ENCODE measurements around the gene CLDN10.
"Not testable (repeated sequence)": the region's sequence is repeated elsewhere in the genome, so short reads cannot be mapped to it uniquely, and the experiment has no call there.

The CLDN10 gene

GRCh38 chr13:95541911-95542474, 10.5 kb upstream of the CLDN10 start:
- DNase-seq, result no peak

- DNase-seq, result no peak
These were observed 8.2 kb upstream of the CLDN10 start for GRCh38 chr13:95544293-95544692.

GRCh38 chr13:95546919-95547318, 5.6 kb upstream of the CLDN10 start:
- DNase-seq, result no peak

- DNase-seq, result no peak
These were observed 4.9 kb upstream of the CLDN10 start for GRCh38 chr13:95547531-95548167.

- DNase-seq, result no peak
These were observed 347 bp upstream of the CLDN10 start for GRCh38 chr13:95552208-95552538.

- no peak for DNase-seq
These were observed 1.3 kb downstream of the CLDN10 start for GRCh38 chr13:95553581-95554385.

GRCh38 chr13:95557013-95557412, 4.5 kb downstream of the CLDN10 start:
- DNase-seq, result no peak

GRCh38 chr13:95559100-95559499, 6.6 kb downstream of the CLDN10 start:
- no peak for DNase-seq

GRCh38 chr13:95560387-95560786, 7.9 kb downstream of the CLDN10 start:
- no peak for DNase-seq

GRCh38 chr13:95564091-95564490, 11.6 kb downstream of the CLDN10 start:
- DNase-seq, result no peak

- no peak for DNase-seq
These were observed 12.3 kb downstream of the CLDN10 start for GRCh38 chr13:95564733-95565291.

- DNase-seq, result not testable (repeated sequence)
These were observed 13.2 kb downstream of the CLDN10 start for GRCh38 chr13:95565758-95566157.

- DNase-seq, result no peak
These were observed 15.6 kb downstream of the CLDN10 start for GRCh38 chr13:95568131-95568530.

- DNase-seq, result no peak
These were observed 17.5 kb downstream of the CLDN10 start for GRCh38 chr13:95570016-95570415.

GRCh38 chr13:95571941-95572340, 19.4 kb downstream of the CLDN10 start:
- DNase-seq, result no peak

GRCh38 chr13:95573221-95573620, 20.7 kb downstream of the CLDN10 start:
- DNase-seq, result no peak

GRCh38 chr13:95579303-95579702, 26.8 kb downstream of the CLDN10 start:
- no peak for DNase-seq

- no peak for DNase-seq
These were observed 33.3 kb downstream of the CLDN10 start for GRCh38 chr13:95585867-95586266.

GRCh38 chr13:95588134-95588533, 35.6 kb downstream of the CLDN10 start:
- DNase-seq, result no peak

GRCh38 chr13:95588721-95589120, 36.2 kb downstream of the CLDN10 start:
- DNase-seq, result no peak

- no peak for DNase-seq
These were observed 40.9 kb downstream of the CLDN10 start for GRCh38 chr13:95593462-95593861.

- no peak for DNase-seq
These were observed 44.2 kb downstream of the CLDN10 start for GRCh38 chr13:95596701-95597100.

GRCh38 chr13:95601216-95601615, 48.7 kb downstream of the CLDN10 start:
- DNase-seq, result no peak

- no peak for DNase-seq
These were observed 49.4 kb downstream of the CLDN10 start for GRCh38 chr13:95601906-95602305.

Measured in CD4-positive, alpha-beta T cell treated with Interleukin-12 subunit alpha and Interleukin-12 subunit beta, for 1 hour (primary cell).